Measurements from ENCODE around the gene RSAD1.

The RSAD1 gene

GRCh38 chr17:50522766-50523165 lies 44.1 kb downstream of the RSAD1 start:
- DNase-seq, result no peak

- no peak for DNase-seq
Measured at GRCh38 chr17:50523208-50523607, 44.5 kb downstream of the RSAD1 start.

GRCh38 chr17:50524838-50525237 lies 46.2 kb downstream of the RSAD1 start:
- DNase-seq, result no peak

GRCh38 chr17:50527155-50527762 lies 48.6 kb downstream of the RSAD1 start:
- DNase-seq, result no peak

- DNase-seq, result no peak
Measured at GRCh38 chr17:50527949-50528474, 49.4 kb downstream of the RSAD1 start.

GRCh38 chr17:50529849-50530248 lies 51.2 kb downstream of the RSAD1 start:
- DNase-seq, result no peak

- no peak for DNase-seq
Measured at GRCh38 chr17:50531428-50532025, 52.9 kb downstream of the RSAD1 start.

GRCh38 chr17:50532452-50533024 lies 53.9 kb downstream of the RSAD1 start, which contains the start of gene EPN3:
TSS of gene EPN3 (plus strand) at chr17:50532735. CDS start at chr17:50536557, 3,822 bp downstream.
- no peak for DNase-seq

GRCh38 chr17:50533185-50533584 lies 54.5 kb downstream of the RSAD1 start:
- DNase-seq, result no peak

GRCh38 chr17:50533720-50534148 lies 55.1 kb downstream of the RSAD1 start:
- no peak for DNase-seq

GRCh38 chr17:50534222-50534978 lies 55.7 kb downstream of the RSAD1 start:
- DNase-seq, result no peak

GRCh38 chr17:50534979-50535326 lies 56.3 kb downstream of the RSAD1 start:
- DNase-seq, result peak; percentile 29

GRCh38 chr17:50535407-50535806 lies 56.7 kb downstream of the RSAD1 start:
- DNase-seq, result no peak
